ENCODE data around the gene HOXA13.

- TF ChIP-seq CTCF (tag by site-specific recombination; IDR thresholded peaks at IDR 0.05) (no peak), ZNF2 (tag by site-specific recombination; IDR thresholded peaks at IDR 0.05) (no peak), KLF17 (tag by site-specific recombination; IDR thresholded peaks at IDR 0.05) (no peak), ZNF660 (tag by site-specific recombination; IDR thresholded peaks at IDR 0.05) (no peak), PRDM4 (tag by site-specific recombination; IDR thresholded peaks at IDR 0.05) (no peak), ZNF211 (tag by site-specific recombination; IDR thresholded peaks at IDR 0.05; ENCODE audit: low read depth) (no peak), ZNF157 (tag by site-specific recombination; IDR thresholded peaks at IDR 0.05) (no peak)
- TF ChIP-seq, protein P1, sequence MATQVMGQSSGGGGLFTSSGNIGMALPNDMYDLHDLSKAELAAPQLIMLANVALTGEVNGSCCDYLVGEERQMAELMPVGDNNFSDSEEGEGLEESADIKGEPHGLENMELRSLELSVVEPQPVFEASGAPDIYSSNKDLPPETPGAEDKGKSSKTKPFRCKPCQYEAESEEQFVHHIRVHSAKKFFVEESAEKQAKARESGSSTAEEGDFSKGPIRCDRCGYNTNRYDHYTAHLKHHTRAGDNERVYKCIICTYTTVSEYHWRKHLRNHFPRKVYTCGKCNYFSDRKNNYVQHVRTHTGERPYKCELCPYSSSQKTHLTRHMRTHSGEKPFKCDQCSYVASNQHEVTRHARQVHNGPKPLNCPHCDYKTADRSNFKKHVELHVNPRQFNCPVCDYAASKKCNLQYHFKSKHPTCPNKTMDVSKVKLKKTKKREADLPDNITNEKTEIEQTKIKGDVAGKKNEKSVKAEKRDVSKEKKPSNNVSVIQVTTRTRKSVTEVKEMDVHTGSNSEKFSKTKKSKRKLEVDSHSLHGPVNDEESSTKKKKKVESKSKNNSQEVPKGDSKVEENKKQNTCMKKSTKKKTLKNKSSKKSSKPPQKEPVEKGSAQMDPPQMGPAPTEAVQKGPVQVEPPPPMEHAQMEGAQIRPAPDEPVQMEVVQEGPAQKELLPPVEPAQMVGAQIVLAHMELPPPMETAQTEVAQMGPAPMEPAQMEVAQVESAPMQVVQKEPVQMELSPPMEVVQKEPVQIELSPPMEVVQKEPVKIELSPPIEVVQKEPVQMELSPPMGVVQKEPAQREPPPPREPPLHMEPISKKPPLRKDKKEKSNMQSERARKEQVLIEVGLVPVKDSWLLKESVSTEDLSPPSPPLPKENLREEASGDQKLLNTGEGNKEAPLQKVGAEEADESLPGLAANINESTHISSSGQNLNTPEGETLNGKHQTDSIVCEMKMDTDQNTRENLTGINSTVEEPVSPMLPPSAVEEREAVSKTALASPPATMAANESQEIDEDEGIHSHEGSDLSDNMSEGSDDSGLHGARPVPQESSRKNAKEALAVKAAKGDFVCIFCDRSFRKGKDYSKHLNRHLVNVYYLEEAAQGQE (tag by site-specific recombination; IDR thresholded peaks at IDR 0.05), result no peak
- TF ChIP-seq, protein P2, sequence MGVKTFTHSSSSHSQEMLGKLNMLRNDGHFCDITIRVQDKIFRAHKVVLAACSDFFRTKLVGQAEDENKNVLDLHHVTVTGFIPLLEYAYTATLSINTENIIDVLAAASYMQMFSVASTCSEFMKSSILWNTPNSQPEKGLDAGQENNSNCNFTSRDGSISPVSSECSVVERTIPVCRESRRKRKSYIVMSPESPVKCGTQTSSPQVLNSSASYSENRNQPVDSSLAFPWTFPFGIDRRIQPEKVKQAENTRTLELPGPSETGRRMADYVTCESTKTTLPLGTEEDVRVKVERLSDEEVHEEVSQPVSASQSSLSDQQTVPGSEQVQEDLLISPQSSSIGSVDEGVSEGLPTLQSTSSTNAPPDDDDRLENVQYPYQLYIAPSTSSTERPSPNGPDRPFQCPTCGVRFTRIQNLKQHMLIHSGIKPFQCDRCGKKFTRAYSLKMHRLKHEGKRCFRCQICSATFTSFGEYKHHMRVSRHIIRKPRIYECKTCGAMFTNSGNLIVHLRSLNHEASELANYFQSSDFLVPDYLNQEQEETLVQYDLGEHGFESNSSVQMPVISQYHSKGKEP (tag by site-specific recombination; IDR thresholded peaks at IDR 0.05), result no peak
- TF ChIP-seq, protein P3, sequence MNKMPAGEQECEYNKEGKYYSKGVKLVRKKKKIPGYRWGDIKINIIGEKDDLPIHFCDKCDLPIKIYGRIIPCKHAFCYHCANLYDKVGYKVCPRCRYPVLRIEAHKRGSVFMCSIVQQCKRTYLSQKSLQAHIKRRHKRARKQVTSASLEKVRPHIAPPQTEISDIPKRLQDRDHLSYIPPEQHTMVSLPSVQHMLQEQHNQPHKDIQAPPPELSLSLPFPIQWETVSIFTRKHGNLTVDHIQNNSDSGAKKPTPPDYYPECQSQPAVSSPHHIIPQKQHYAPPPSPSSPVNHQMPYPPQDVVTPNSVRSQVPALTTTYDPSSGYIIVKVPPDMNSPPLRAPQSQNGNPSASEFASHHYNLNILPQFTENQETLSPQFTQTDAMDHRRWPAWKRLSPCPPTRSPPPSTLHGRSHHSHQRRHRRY (tag by site-specific recombination; IDR thresholded peaks at IDR 0.05), result no peak
- TF ChIP-seq, protein P4, sequence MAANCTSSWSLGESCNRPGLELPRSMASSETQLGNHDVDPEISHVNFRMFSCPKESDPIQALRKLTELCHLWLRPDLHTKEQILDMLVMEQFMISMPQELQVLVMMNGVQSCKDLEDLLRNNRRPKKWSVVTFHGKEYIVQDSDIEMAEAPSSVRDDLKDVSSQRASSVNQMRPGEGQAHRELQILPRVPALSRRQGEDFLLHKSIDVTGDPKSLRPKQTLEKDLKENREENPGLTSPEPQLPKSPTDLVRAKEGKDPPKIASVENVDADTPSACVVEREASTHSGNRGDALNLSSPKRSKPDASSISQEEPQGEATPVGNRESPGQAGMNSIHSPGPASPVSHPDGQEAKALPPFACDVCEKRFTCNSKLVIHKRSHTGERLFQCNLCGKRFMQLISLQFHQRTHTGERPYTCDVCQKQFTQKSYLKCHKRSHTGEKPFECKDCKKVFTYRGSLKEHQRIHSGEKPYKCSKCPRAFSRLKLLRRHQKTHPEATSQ (tag by site-specific recombination; IDR thresholded peaks at IDR 0.05), result no peak
Measured at GRCh38 chr7:27220440-27220955, 20.6 kb upstream of the HOXA13 start.
